LNCAP (cell line): ENCODE results near the gene SLC13A3.

Source experiments
- CTCF ChIP-seq: fragments of 450-650 bp; IDR thresholded peaks from 2 replicates; pipeline ENCODE4 v1.5.1; 2017; ENCODE audit warnings: mild to moderate bottlenecking

The SLC13A3 gene

GRCh38 chr20:46570956-46571355, 80.3 kb downstream of the SLC13A3 start:
- no peak for TF ChIP-seq CTCF

- no peak for TF ChIP-seq CTCF
Observed at GRCh38 chr20:46569961-46570360, 81.3 kb downstream of the SLC13A3 start.

GRCh38 chr20:46568570-46569129, 82.6 kb downstream of the SLC13A3 start:
- no peak for TF ChIP-seq CTCF

GRCh38 chr20:46566125-46566524, 85.1 kb downstream of the SLC13A3 start:
- TF ChIP-seq CTCF, result no peak

GRCh38 chr20:46564241-46564957, 86.9 kb downstream of the SLC13A3 start:
- no peak for TF ChIP-seq CTCF

- no peak for TF ChIP-seq CTCF
Observed at GRCh38 chr20:46563860-46564221, 87.4 kb downstream of the SLC13A3 start.

GRCh38 chr20:46563170-46563859, 87.9 kb downstream of the SLC13A3 start:
- TF ChIP-seq CTCF, result no peak
